SK-N-SH (cell line): Measurements from ENCODE around the gene UEVLD.

Experiments used
- MEF2A ChIP-seq: IDR thresholded peaks from 2 replicates; pipeline ENCODE4 v1.4.0; 2012; ENCODE audit warnings: low read depth, borderline replicate concordance
- NFIC ChIP-seq: IDR thresholded peaks from 2 replicates; pipeline ENCODE4 v1.4.0; 2012; ENCODE audit warnings: borderline replicate concordance
- POLR2AphosphoS5 ChIP-seq: IDR thresholded peaks from 2 replicates; pipeline ENCODE4 v1.6.1; 2012; ENCODE audit warnings: low read depth, low read length
- TF ChIP-seq, protein P1 (sequence below): fragments of 200-600 bp; sonication (generic); IDR thresholded peaks from 2 replicates; pipeline ENCODE4 v1.6.1; 2017; ENCODE audit warnings: antibody characterized with exemption, mild to moderate bottlenecking, moderate library complexity
- TF ChIP-seq, protein P2 (sequence below): fragments of 150-350 bp; IDR thresholded peaks from 2 replicates; pipeline ENCODE4 v1.6.1; 2017; ENCODE audit warnings: antibody characterized with exemption, low read length, low read depth, borderline replicate concordance

DNA sequence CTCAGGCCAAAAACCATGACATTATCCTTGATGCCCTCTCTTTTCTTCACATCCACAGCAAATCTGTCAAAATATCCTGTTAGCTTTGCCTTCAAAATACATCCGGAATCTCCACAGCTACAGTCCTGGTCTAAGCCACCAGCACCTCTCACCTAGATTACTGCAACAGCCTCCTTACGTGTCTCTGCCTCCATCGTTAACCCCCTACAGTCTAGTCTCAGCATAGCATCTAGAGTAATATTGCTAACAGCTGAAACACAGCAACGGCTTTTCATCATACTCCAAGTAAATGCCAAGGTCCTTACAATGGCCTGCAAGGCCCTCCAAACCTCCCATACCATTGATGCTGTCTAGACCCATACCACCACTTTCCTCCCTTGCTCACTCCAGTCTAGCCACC lies 66.1 kb downstream of the UEVLD start:
- TF ChIP-seq, protein P1, sequence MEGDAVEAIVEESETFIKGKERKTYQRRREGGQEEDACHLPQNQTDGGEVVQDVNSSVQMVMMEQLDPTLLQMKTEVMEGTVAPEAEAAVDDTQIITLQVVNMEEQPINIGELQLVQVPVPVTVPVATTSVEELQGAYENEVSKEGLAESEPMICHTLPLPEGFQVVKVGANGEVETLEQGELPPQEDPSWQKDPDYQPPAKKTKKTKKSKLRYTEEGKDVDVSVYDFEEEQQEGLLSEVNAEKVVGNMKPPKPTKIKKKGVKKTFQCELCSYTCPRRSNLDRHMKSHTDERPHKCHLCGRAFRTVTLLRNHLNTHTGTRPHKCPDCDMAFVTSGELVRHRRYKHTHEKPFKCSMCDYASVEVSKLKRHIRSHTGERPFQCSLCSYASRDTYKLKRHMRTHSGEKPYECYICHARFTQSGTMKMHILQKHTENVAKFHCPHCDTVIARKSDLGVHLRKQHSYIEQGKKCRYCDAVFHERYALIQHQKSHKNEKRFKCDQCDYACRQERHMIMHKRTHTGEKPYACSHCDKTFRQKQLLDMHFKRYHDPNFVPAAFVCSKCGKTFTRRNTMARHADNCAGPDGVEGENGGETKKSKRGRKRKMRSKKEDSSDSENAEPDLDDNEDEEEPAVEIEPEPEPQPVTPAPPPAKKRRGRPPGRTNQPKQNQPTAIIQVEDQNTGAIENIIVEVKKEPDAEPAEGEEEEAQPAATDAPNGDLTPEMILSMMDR = no peak
- TF ChIP-seq NFIC = no peak
- TF ChIP-seq, protein P2, sequence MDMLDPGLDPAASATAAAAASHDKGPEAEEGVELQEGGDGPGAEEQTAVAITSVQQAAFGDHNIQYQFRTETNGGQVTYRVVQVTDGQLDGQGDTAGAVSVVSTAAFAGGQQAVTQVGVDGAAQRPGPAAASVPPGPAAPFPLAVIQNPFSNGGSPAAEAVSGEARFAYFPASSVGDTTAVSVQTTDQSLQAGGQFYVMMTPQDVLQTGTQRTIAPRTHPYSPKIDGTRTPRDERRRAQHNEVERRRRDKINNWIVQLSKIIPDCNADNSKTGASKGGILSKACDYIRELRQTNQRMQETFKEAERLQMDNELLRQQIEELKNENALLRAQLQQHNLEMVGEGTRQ = no peak
- TF ChIP-seq MEF2A = no peak
- TF ChIP-seq POLR2AphosphoS5 = no peak
